Spleen (tissue), 7 donors: ENCODE data around the gene NFAT5.

Experiments used
- POLR2A ChIP-seq, 3 donors: fragments of 450-650 bp; IDR thresholded peaks; one replicate each; pipeline ENCODE4 v1.5.1; 2017; ENCODE audit warnings: antibody characterized with exemption in 3 of 3, mild to moderate bottlenecking in 1 of 3
- TF ChIP-seq, protein P1 (sequence below), 11 experiments: fragments of 200-600 bp in 7 of 11; fragments of 450-650 bp in 4 of 11; sonication (generic) in 4 of 11; IDR thresholded peaks in 8 of 11; conservative IDR thresholded peaks in 3 of 11; 1 replicate in 7 of 11; 2 replicates in 4 of 11; pipeline versions ENCODE4 v1.4.0 to v1.8.0; 2016 to 2021; ENCODE audit warnings: antibody characterized with exemption in 11 of 11, inconsistent platforms in 4 of 11, mild to moderate bottlenecking in 1 of 11
- donor health status: DM: no; HTN: no; CAD: no; lungs with moderate emphysema.
- donor health status: DM: no; HTN: no; CAD: no.
- donor health status: DM: no; HTN: no; CAD: no.

DNA sequence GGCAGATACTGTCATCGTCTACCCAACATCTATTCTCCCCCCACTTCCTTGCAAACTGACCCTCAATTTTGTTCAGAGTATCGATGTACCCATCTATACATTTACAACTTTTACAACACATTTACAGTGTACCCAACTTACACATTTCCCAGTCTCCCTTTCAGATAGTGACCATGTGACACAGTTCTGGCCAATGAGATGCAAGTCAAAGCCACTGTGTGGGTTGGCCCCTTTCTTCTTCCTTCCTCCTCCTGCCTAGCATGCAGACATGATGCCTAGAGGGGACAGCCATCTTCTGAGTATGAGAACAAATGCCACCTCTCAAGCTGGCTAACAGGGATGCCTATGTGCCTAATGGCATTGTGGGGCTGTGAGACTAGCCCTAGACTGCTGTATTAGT is 11.3 kb upstream of the NFAT5 start:
- TF ChIP-seq, protein P1, sequence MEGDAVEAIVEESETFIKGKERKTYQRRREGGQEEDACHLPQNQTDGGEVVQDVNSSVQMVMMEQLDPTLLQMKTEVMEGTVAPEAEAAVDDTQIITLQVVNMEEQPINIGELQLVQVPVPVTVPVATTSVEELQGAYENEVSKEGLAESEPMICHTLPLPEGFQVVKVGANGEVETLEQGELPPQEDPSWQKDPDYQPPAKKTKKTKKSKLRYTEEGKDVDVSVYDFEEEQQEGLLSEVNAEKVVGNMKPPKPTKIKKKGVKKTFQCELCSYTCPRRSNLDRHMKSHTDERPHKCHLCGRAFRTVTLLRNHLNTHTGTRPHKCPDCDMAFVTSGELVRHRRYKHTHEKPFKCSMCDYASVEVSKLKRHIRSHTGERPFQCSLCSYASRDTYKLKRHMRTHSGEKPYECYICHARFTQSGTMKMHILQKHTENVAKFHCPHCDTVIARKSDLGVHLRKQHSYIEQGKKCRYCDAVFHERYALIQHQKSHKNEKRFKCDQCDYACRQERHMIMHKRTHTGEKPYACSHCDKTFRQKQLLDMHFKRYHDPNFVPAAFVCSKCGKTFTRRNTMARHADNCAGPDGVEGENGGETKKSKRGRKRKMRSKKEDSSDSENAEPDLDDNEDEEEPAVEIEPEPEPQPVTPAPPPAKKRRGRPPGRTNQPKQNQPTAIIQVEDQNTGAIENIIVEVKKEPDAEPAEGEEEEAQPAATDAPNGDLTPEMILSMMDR (IDR thresholded peaks at IDR 0.05 in 8 of 11, conservative IDR thresholded peaks at IDR 0.05 in 3 of 11), result no peak
- TF ChIP-seq POLR2A (IDR thresholded peaks at IDR 0.05), result no peak
